Bronchial epithelial cell (primary cell): Measurements from ENCODE around the gene BTBD2. TPM values are rescaled to one million over a fixed set of nuclear protein-coding genes. Genes with fewer than 3 reads are reported as not detected.

ENCODE experiments used
- DNase-seq: peaks from one replicate; pipeline ENCODE4 v3.0.0-alpha.2; 2010; ENCODE audit warnings: low read depth
- FAIRE-seq: peaks from 2 replicates; lab custom pipeline; 2011; peaks lifted over from hg19 to GRCh38; lab: Jason Lieb, UNC
- H3K27me3 ChIP-seq: 2 replicates; pipeline ENCODE4 v1.5.1; 2011; ENCODE audit warnings: low read length; ENCODE audit not compliant: control insufficient read depth, insufficient read depth
- H3K36me3 ChIP-seq: 2 replicates; pipeline ENCODE4 v1.5.1; 2011; ENCODE audit warnings: low read length; ENCODE audit not compliant: control insufficient read depth, insufficient read depth
- H3K4me3 ChIP-seq: 2 replicates; pipeline ENCODE4 v1.5.1; 2011; ENCODE audit warnings: mild to moderate bottlenecking, low read depth, low read length, control low read depth
- CTCF ChIP-seq: IDR thresholded peaks from 2 replicates; pipeline ENCODE4 v1.5.1; 2011; ENCODE audit warnings: mild to moderate bottlenecking, moderate library complexity, low read length, control low read depth, inconsistent platforms; ENCODE audit not compliant: insufficient read depth, severe bottlenecking
- total RNA-seq: library from RNA; depleted of rRNA; stranded (reverse); fragments of >200 nt; gene quantifications from 2 replicates; pipeline ENCODE4 v1.2.1, GENCODE V29; 2014

Gene BTBD2
- total RNA-seq, 1 donor from 2014 or later: 23.2 TPM

GRCh38 chr19:2013683-2013961 is 1.9 kb downstream of the BTBD2 start:
- no peak for FAIRE-seq
- no peaks in the 10 kb centered on the region for H3K27me3 ChIP-seq
- TF ChIP-seq CTCF: no peak
- no peak overlapping the region for H3K4me3 ChIP-seq
- H3K36me3 ChIP-seq: peaks cover 4% of the 10 kb centered on the region
- no peak for DNase-seq

- no peak for TF ChIP-seq CTCF
- Histone ChIP-seq H3K4me3 (no peak overlapping the region), H3K36me3 (peaks cover 4% of the 10 kb centered on the region), H3K27me3 (no peaks in the 10 kb centered on the region)
- DNase-seq (no peak), FAIRE-seq (no peak)
Measured at GRCh38 chr19:2012941-2013682, 2.4 kb downstream of the BTBD2 start.

- Histone ChIP-seq H3K27me3 (no peaks in the 10 kb centered on the region), H3K36me3 (peaks cover 4% of the 10 kb centered on the region), H3K4me3 (no peak overlapping the region)
- no peak for DNase-seq
- TF ChIP-seq CTCF: no peak
- FAIRE-seq: no peak
Measured at GRCh38 chr19:2011169-2011568, 4.3 kb downstream of the BTBD2 start.

GRCh38 chr19:2010135-2010668 is 5.3 kb downstream of the BTBD2 start:
- H3K27me3 ChIP-seq: no peaks in the 10 kb centered on the region
- no peak overlapping the region for H3K4me3 ChIP-seq
- no peak for TF ChIP-seq CTCF
- H3K36me3 ChIP-seq: peaks cover 4% of the 10 kb centered on the region
- no peak for DNase-seq
- FAIRE-seq: no peak

GRCh38 chr19:2003874-2004273 is 11.6 kb downstream of the BTBD2 start:
- FAIRE-seq: no peak

More at GRCh38 chr19:2003874-2004273, 11.6 kb downstream of the BTBD2 start:
- Histone ChIP-seq H3K4me3 (no peak overlapping the region), H3K36me3 (peaks cover 4% of the 10 kb centered on the region), H3K27me3 (no peaks in the 10 kb centered on the region)
- no peak for DNase-seq
- no peak for TF ChIP-seq CTCF
